Cardiac fibroblast (primary cell): ENCODE measurements around the gene FAM110D.

Experiments used
- DNase-seq, 2 donors: peaks; one replicate each; pipeline versions ENCODE4 v3.0.0 to v3.0.0-alpha.2; 2010; ENCODE audit warnings: low read depth in 2 of 2
- H3K4me3 ChIP-seq, 2 donors: replicated peaks in 1 of 2; 1 replicate in 1 of 2; 2 replicates in 1 of 2; pipeline ENCODE4 v1.5.1; 2011; ENCODE audit warnings: low read depth in 2 of 2, low read length in 2 of 2, mild to moderate bottlenecking in 2 of 2, moderate library complexity in 1 of 2
- TF ChIP-seq, protein P1 (sequence below): IDR thresholded peaks from one replicate; pipeline ENCODE4 v1.5.1; 2011; ENCODE audit warnings: low read depth, mild to moderate bottlenecking, low read length, inconsistent platforms

Gene FAM110D

GRCh38 chr1:26158271-26158907 is 490 bp upstream of the FAM110D start:
- TF ChIP-seq, protein P1, sequence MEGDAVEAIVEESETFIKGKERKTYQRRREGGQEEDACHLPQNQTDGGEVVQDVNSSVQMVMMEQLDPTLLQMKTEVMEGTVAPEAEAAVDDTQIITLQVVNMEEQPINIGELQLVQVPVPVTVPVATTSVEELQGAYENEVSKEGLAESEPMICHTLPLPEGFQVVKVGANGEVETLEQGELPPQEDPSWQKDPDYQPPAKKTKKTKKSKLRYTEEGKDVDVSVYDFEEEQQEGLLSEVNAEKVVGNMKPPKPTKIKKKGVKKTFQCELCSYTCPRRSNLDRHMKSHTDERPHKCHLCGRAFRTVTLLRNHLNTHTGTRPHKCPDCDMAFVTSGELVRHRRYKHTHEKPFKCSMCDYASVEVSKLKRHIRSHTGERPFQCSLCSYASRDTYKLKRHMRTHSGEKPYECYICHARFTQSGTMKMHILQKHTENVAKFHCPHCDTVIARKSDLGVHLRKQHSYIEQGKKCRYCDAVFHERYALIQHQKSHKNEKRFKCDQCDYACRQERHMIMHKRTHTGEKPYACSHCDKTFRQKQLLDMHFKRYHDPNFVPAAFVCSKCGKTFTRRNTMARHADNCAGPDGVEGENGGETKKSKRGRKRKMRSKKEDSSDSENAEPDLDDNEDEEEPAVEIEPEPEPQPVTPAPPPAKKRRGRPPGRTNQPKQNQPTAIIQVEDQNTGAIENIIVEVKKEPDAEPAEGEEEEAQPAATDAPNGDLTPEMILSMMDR: no peak
- no peak for DNase-seq
- H3K4me3 ChIP-seq: no peak overlapping the region

DNA sequence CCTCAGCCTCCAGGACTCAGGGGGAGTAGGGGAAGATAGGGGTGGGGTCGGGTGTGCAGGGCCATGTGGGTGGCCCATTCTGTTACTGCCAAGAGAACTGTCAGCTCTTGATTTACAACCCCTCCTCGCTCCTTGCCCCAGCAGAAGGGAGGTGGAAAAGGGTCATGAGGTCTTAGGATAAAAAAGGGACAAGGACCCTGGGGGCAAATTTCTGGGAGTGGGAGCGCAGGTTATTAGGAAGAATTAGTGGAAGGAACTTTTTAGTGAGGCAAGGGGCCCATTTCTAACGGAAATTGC is 812 bp downstream of the FAM110D start:
- DNase-seq: no peak
- TF ChIP-seq, protein P1: no peak
- no peak overlapping the region for H3K4me3 ChIP-seq

DNA sequence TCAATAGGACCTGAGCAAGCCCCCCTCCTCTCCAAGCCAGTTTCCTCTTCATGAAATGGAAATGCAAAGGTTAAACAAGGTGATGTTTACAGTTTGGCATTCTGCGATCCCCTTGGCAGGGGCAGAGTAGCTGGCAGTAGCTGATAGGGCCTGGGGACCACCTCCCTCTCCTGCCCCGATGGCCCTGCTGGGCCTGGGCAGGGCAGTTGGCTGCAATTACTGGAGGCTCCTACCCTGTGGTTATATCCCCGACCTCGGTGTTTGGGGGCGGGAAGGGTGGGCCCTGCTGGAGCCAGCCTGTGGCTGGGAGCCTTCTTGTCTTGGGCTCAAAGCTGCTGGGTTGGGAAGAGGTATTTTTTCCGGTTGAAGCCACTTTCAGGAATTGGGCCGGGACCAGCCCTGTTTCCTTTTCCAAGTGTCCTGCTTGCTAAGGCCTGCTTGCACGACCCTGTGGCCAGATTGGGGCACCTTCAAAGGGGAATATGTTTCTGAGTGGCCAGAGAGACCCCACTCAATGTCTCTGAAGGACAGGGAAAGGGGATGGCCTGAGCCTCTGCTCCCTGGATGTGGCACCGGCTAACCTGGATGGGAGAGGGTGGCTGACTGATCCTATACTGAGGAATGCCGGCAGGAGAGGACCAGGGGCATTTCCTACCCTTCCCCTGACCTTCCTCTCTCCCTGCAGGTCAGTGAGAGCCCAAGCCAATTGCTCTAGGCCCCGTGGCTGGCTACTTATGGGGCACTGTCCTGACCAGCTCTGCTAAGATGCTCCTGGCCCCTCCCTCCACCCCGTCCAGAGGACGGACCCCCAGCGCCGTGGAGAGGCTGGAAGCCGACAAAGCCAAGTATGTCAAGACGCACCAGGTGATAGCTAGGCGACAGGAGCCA is 1.9 kb downstream of the FAM110D start:
- no peak overlapping the region for H3K4me3 ChIP-seq
- TF ChIP-seq, protein P1: no peak

DNA sequence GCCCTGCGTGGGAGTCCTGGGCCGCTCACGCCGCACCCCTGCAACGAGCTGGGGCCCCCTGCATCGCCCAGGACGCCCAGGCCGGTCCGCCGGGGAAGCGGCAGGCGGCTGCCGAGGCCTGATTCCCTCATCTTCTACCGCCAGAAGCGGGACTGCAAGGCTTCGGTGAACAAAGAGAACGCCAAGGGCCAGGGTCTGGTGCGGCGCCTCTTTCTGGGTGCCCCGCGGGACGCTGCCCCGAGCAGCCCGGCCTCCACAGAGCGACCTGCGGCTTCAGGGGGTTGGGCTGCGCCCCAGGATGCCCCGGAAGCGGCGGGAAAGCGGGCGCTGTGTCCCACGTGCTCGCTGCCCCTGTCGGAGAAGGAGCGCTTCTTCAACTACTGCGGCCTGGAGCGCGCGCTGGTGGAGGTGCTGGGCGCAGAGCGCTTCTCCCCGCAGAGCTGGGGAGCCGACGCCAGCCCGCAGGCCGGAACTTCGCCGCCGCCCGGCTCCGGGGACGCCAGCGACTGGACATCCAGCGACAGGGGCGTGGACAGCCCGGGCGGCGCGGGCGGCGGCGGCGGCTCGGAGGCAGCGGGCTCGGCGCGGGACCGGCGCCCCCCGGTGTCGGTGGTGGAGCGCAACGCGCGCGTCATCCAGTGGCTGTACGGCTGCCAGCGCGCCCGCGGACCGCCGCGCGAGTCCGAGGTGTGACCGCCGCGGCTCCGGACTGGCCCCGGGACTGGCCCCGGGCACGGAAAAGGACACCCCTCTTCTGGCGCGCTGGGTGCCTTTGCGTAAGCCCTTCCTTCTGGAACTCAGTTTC is 2.7 kb downstream of the FAM110D start:
- DNase-seq: peak; percentile 50 to 51

More for the DNA sequence above, 1.9 kb downstream of the FAM110D start:
- DNase-seq: no peak

DNA sequence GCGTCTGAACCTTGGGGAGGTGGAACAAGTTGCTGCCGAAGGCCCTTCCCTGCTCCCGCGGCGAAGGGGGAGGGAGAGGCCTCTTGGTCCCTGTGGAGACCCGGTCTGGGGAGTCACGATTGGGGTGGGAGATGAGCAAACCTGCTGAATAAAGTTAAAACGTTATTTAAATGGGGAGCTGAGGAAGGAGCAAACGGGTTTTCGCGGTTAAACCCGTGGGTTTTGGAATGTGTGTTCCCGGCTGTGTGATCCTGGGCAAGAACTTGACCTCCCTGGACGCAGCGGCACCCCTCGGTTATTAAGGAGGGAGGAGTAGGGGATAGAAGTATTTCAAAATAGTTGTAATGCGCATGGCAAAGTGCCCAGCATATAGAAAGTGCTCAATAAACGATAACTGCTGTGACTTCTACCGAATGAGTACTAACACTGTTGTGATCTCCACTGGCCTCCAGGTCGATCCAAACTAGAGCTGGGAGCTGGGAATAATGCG is 3.4 kb downstream of the FAM110D start:
- peak in 1 of 2 donors; percentile 37 for DNase-seq
- peak overlapping the region; percentile 25 to 38 for H3K4me3 ChIP-seq
- TF ChIP-seq, protein P1: no peak

More for the DNA sequence above, 2.7 kb downstream of the FAM110D start:
- peak overlapping the region; percentile 25 to 38 for H3K4me3 ChIP-seq
- TF ChIP-seq, protein P1: no peak

DNA sequence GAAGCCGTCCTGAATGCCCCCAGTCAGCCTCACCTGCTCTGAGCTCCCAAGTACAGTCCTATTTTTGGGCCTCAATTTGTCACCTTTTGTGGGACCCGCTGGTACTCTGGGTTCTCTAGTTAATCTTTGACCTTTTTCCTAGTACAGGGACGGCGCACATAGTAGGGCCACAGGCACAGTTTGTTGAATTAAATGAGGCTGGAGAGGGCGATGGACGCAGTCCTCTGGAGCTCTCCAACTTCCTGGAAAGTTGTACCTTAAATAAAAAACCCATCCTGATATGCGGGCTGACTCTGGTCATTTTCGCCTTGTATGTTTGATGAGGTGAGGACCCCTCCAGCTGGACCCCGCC is 4.8 kb downstream of the FAM110D start:
- peak overlapping the region in 1 of 2 donors; percentile 21 for H3K4me3 ChIP-seq
- DNase-seq: no peak
- TF ChIP-seq, protein P1: no peak
